Transverse colon (tissue), 4 donors: ENCODE measurements around the gene DHRSX. TPM values are rescaled to one million over a fixed set of nuclear protein-coding genes. Genes with fewer than 3 reads are reported as not detected.

ENCODE experiments used
- DNase-seq: peaks from one replicate; pipeline ENCODE4 v3.0.0-alpha.2; 2019
- H3K27ac ChIP-seq, 4 donors: fragments of 200-600 bp; sonication (generic); 2 replicates each; pipeline ENCODE4 v1.5.1; 2016 to 2018; ENCODE audit warnings: inconsistent platforms in 4 of 4
- H3K27me3 ChIP-seq: fragments of 200-600 bp; sonication (generic); 2 replicates; pipeline ENCODE4 v1.5.1; 2017; ENCODE audit warnings: inconsistent platforms
- H3K36me3 ChIP-seq, 4 donors: fragments of 200-600 bp; sonication (generic); 2 replicates each; pipeline ENCODE4 v1.5.1; 2017 to 2019; ENCODE audit warnings: inconsistent platforms in 4 of 4
- H3K4me1 ChIP-seq, 4 donors: fragments of 200-600 bp; sonication (generic); 2 replicates each; pipeline ENCODE4 v1.5.1; 2017 to 2020; ENCODE audit warnings: inconsistent platforms in 4 of 4
- H3K4me3 ChIP-seq, 4 donors: fragments of 200-600 bp; sonication (generic); 1 replicate in 1 of 4; 2 replicates in 3 of 4; pipeline versions ENCODE4 v1.5.1 to v1.6.1; 2017 to 2019; ENCODE audit warnings: inconsistent platforms in 4 of 4
- H3K9me3 ChIP-seq, 2 donors: fragments of 200-600 bp; sonication (generic); 2 replicates each; pipeline ENCODE4 v1.5.1; 2017 to 2019; ENCODE audit warnings: inconsistent platforms in 2 of 2
- EP300 ChIP-seq: sonication (generic); formaldehyde crosslinking; IDR thresholded peaks from one replicate; pipeline ENCODE4 v1.6.1; 2017; ENCODE audit warnings: antibody characterized with exemption, low read depth
- POLR2A ChIP-seq: fragments of 450-650 bp; IDR thresholded peaks from one replicate; pipeline ENCODE4 v1.6.1; 2016; ENCODE audit warnings: antibody characterized with exemption, mild to moderate bottlenecking, moderate library complexity
- POLR2AphosphoS5 ChIP-seq, 3 donors: sonication (generic); formaldehyde crosslinking; IDR thresholded peaks; one replicate each; pipeline ENCODE4 v1.6.1; 2016; ENCODE audit warnings: antibody characterized with exemption in 3 of 3
- WGBS, 2 donors: methylation state at CpG; one replicate each; pipeline ENCODE4 v1.1.5; 2018; ENCODE audit warnings: low coverage in 1 of 2; 5-methylcytosine and 5-hydroxymethylcytosine counted together
- in situ Hi-C, 4 donors: fragments of 200-750 bp; cut with MboI; loops; one replicate each; pipeline versions ENCODE4 v1.15.0 to v1.15.1; 2017; ENCODE audit warnings: low sequenced_read_pairs in 3 of 4, low pct_ligation_motif_present in 1 of 4, low pct_unique_long_range_greater_than_20kb in 1 of 4
- intact Hi-C: fragments of 100-400 bp; cut with DNase I; formaldehyde crosslinking; loops from one replicate; pipeline ENCODE4 v1.15.1; 2023; ENCODE audit warnings: low total_unique reads
- total RNA-seq, 4 donors: library from RNA; depleted of rRNA; stranded (reverse); fragments of >200 nt; gene quantifications; one replicate each; pipeline ENCODE4 v1.1.0, GENCODE V29; 2016
- TF ChIP-seq, protein P1 (sequence below), 5 experiments: fragments of 200-600 bp in 3 of 5; fragments of 450-650 bp in 2 of 5; sonication (generic) in 3 of 5; IDR thresholded peaks; 1 replicate in 2 of 5; 2 replicates in 3 of 5; pipeline ENCODE4 v1.5.1; 2016 to 2017; ENCODE audit warnings: antibody characterized with exemption in 5 of 5, inconsistent platforms in 3 of 5, mild to moderate bottlenecking in 2 of 5, moderate library complexity in 1 of 5

The DHRSX gene
- total RNA-seq, 4 donors from 2014 or later: 27.9 to 39.9 (median 33.9) TPM

DNA sequence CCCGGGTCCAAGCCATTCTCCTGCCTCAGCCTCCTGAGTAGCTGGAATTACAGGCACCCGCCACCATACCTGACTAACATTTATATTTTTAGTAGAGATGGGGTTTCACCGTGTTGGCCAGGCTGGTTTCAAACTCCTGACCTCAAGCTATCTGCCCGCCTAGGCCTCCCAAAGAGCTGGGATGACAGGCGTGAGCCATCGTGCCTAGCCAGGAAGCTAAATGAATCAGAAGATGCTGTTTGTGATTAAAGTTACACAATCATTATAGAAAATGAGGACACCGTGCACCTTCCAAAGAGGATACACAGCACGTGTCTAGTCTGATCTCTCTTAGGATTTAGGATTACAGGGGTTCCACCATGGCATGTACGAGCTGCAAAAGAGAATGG lies 99.6 kb downstream of the DHRSX start:
- intact Hi-C loops: no loop called here
- no peaks in the 10 kb centered on the region for H3K9me3 ChIP-seq
- H3K4me1 ChIP-seq: peaks cover 0 to 14% (median 0%) of the 10 kb centered on the region in 4 donors
- no peaks in the 10 kb centered on the region for H3K27me3 ChIP-seq
- DNase-seq: no peak
- WGBS, 2 donors: 66 to 75% methylated on average over 3 to 9 of the region's 9 CpGs
- in situ Hi-C loops: no loop called here
- H3K4me3 ChIP-seq: no peak overlapping the region
- H3K36me3 ChIP-seq: no peaks in the 10 kb centered on the region
- no peak overlapping the region for H3K27ac ChIP-seq
- TF ChIP-seq EP300 (no peak), POLR2AphosphoS5 (IDR thresholded peaks at IDR 0.05) (no peak), POLR2A (no peak)
- TF ChIP-seq, protein P1, sequence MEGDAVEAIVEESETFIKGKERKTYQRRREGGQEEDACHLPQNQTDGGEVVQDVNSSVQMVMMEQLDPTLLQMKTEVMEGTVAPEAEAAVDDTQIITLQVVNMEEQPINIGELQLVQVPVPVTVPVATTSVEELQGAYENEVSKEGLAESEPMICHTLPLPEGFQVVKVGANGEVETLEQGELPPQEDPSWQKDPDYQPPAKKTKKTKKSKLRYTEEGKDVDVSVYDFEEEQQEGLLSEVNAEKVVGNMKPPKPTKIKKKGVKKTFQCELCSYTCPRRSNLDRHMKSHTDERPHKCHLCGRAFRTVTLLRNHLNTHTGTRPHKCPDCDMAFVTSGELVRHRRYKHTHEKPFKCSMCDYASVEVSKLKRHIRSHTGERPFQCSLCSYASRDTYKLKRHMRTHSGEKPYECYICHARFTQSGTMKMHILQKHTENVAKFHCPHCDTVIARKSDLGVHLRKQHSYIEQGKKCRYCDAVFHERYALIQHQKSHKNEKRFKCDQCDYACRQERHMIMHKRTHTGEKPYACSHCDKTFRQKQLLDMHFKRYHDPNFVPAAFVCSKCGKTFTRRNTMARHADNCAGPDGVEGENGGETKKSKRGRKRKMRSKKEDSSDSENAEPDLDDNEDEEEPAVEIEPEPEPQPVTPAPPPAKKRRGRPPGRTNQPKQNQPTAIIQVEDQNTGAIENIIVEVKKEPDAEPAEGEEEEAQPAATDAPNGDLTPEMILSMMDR (IDR thresholded peaks at IDR 0.05): no peak

DNA sequence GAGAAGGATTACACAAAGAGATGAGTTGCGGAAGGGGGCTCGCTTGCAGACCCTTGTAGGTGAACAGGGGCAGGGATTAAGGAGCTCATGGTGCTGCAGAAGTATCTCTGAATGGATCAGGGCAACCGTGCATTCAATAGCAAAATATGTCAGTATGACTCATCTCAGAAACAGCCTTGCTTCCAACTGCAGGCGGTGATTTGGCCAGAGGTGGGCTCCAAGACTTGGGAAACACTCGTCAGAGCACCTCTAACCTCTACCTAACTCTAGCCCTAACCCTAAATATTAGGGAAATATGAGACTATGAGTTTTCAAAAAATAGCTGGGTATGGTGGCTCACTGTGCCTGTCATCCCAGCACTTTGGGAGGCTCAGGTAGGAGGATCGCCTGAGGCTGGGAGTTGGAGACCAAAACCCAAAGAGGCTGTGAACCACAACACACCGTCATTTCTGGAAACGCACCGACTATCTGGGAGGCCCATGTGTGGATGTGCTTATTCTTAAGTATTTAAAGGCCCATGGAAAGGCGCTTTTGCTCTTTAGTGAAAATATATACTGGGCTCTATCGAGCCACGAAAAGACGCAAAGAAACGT lies 102.6 kb downstream of the DHRSX start:
- no peaks in the 10 kb centered on the region for H3K36me3 ChIP-seq
- H3K4me3 ChIP-seq: no peak overlapping the region
- no peak for DNase-seq
- 88 to 89% methylated on average over 3 to 14 of the region's 14 CpGs for WGBS, 2 donors
- TF ChIP-seq, protein P1 (IDR thresholded peaks at IDR 0.05): no peak
- TF ChIP-seq POLR2AphosphoS5 (IDR thresholded peaks at IDR 0.05) (no peak), POLR2A (no peak), EP300 (no peak)
- peaks cover 0 to 14% (median 0%) of the 10 kb centered on the region in 4 donors for H3K4me1 ChIP-seq
- H3K27me3 ChIP-seq: no peaks in the 10 kb centered on the region
- intact Hi-C loops (no loop called here), in situ Hi-C loops (no loop called here)
- H3K27ac ChIP-seq: no peak overlapping the region
- H3K9me3 ChIP-seq: no peaks in the 10 kb centered on the region

DNA sequence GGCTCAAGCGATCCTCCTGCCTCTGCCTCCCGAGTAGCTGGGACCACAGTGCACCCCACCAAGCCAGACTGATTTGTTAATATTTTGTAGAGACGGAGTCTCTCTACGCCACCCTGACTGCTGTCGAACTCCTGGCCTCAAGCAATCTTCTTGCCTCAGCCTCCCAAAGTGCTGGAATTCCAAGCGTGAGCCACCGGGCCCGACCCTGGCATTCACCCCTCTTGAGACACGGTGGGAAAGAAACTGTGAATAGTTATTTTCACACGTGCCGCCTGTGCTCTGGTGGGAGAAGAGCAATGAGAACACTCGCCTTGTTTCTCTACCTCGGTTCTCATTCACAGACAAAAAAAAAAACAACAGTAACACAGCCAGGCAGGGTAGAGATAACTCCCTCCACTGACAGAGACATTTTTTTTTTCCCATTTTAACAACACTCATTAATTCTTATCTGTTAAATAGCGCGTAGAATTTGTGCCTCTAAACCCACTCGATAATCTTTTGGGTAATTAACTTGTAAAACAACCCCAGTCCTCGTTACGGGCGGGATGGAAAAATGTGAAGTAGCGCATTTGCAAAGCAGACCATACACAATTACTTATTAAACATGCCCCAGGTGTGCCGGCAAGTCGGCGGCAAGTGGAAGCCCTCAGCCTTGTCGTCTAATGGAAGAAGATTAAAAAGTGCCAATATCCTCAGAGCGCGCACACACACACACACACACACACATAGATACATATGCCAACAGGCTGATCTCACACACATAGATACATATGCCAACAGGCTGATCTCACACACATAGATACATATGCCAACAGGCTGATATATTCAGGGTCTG lies 103.3 kb downstream of the DHRSX start:
- Histone ChIP-seq H3K4me3 (no peak overlapping the region), H3K9me3 (no peaks in the 10 kb centered on the region), H3K36me3 (no peaks in the 10 kb centered on the region), H3K4me1 (peaks cover 0 to 14% (median 0%) of the 10 kb centered on the region in 4 donors), H3K27ac (no peak overlapping the region), H3K27me3 (no peaks in the 10 kb centered on the region)
- TF ChIP-seq, protein P1 (IDR thresholded peaks at IDR 0.05): no peak
- TF ChIP-seq POLR2A (no peak), POLR2AphosphoS5 (IDR thresholded peaks at IDR 0.05) (no peak), EP300 (no peak)
- in situ Hi-C loops (no loop called here), intact Hi-C loops (no loop called here)
- WGBS, 2 donors: 86 to 87% methylated on average over 20 to 26 of the region's 26 CpGs
- DNase-seq: no peak

DNA sequence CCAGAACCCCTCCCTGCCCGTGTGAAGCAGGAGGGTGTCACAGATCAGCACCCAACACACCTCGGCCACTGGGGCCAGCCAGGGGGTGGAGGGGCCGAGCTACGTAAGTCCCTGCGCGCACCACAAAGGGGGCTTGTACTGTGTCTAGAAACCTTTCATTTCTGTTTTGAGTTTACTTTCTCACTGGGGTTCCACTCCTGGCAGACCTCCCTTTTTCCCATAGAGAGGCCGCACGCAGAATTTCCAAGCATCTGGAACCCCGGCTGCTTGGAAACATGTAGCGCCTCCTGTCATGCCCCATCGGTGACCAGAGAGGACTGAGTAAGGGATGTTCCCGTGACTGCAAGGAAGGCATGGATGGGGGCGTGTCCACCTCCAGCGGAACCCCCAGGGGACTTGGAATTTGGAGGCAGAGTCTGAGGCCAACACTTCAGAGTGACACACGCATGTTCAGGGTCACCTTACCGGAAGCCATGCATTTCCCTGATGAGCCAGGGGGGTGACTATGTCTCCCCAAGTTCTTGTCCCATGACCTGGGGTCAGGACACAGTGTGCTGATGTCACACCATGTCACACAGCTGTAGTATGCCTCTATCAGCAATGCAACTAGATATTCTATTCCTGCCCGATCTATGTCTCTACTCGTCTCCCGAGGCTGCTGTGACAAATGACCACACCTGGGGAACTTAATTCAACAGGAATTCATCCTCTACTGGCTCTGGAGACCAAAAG lies 105.3 kb downstream of the DHRSX start:
- WGBS, 2 donors: 88% methylated on average over 19 of the region's 19 CpGs; no CpG with 5 or more reads in 1 of the 2 donors
- H3K4me1 ChIP-seq: no peaks in the 10 kb centered on the region
- no peaks in the 10 kb centered on the region for H3K27me3 ChIP-seq
- H3K36me3 ChIP-seq: peaks cover 0 to 15% (median 5%) of the 10 kb centered on the region in 4 donors
- peaks cover 0 to 6% of the 10 kb centered on the region in 2 donors for H3K9me3 ChIP-seq
- TF ChIP-seq POLR2AphosphoS5 (IDR thresholded peaks at IDR 0.05) (no peak), POLR2A (no peak), EP300 (no peak)
- TF ChIP-seq, protein P1 (IDR thresholded peaks at IDR 0.05): no peak
- DNase-seq: no peak
- no peak overlapping the region for H3K27ac ChIP-seq
- H3K4me3 ChIP-seq: no peak overlapping the region
- in situ Hi-C loops: no loop called here
- intact Hi-C loops: no loop called here
